AG04450 (cell line): ENCODE measurements around the gene PLXND1. TPM values are rescaled to one million over a fixed set of nuclear protein-coding genes. Genes with fewer than 3 reads are reported as not detected.

Experiments used
- CTCF ChIA-PET: fragments of 300-600, 350-600 bp; formaldehyde crosslinking; extraction: SDS; loops from one replicate; lab custom pipeline; 2022; ENCODE audit warnings: antibody characterized with exemption, inconsistent platforms; lab: Charles Lee
- POLR2A ChIA-PET: fragments of 350-600 bp; formaldehyde crosslinking; extraction: SDS; loops from one replicate; lab custom pipeline; 2021; ENCODE audit warnings: antibody characterized with exemption, inconsistent platforms; lab: Yijun Ruan, JAX
- DNase-seq: peaks from one replicate; pipeline ENCODE4 v3.0.0-alpha.2; 2011; ENCODE audit warnings: low read depth, low spot score
- H3K27ac ChIP-seq: one replicate; pipeline ENCODE4 v1.5.1; 2012; ENCODE audit warnings: low read depth, low read length, control low read depth
- H3K27me3 ChIP-seq: one replicate; pipeline ENCODE4 v1.6.0; 2012; ENCODE audit warnings: low read length; ENCODE audit not compliant: control insufficient read depth, insufficient read depth
- H3K4me3 ChIP-seq: 2 replicates; pipeline ENCODE4 v1.5.1; 2011; ENCODE audit warnings: mild to moderate bottlenecking, low read depth, low read length, control low read depth
- H3K9me3 ChIP-seq: 2 replicates; pipeline ENCODE4 v1.5.1; 2012; ENCODE audit warnings: low read length; ENCODE audit not compliant: control insufficient read depth, insufficient read depth
- CTCF ChIP-seq: IDR thresholded peaks from 2 replicates; pipeline ENCODE4 v1.5.1; 2011; ENCODE audit warnings: low read depth, low read length, control low read depth, inconsistent platforms
- polyA plus RNA-seq: library from polyadenylated mRNA; depleted of rRNA; stranded (reverse); fragments of >200 nt; gene quantifications from 2 replicates; pipeline ENCODE4 v1.2.3, GENCODE V29; 2011

PLXND1 gene
- polyA plus RNA-seq, 1 experiment, result 37.1 TPM

GRCh38 chr3:129584631-129585030, 21.8 kb downstream of the PLXND1 start:
- ChIA-PET CTCF (no interaction called here), POLR2A (no interaction called here)
- Histone ChIP-seq H3K27me3 (no peaks in the 10 kb centered on the region), H3K27ac (no peak overlapping the region), H3K9me3 (no peaks in the 10 kb centered on the region; the same call in 1 of the 2 replicates), H3K4me3 (no peak overlapping the region)
- no peak for DNase-seq
- no peak for TF ChIP-seq CTCF

GRCh38 chr3:129583289-129583688, 23.2 kb downstream of the PLXND1 start:
- ChIA-PET POLR2A (no interaction called here), CTCF (no interaction called here)
- DNase-seq, result no peak
- Histone ChIP-seq H3K27ac (no peak overlapping the region), H3K27me3 (no peaks in the 10 kb centered on the region), H3K9me3 (no peaks in the 10 kb centered on the region), H3K4me3 (no peak overlapping the region)
- no peak for TF ChIP-seq CTCF

- H3K27ac ChIP-seq, result no peak overlapping the region
- no peaks in the 10 kb centered on the region for H3K27me3 ChIP-seq
- POLR2A ChIA-PET, result no interaction called here
Measured at GRCh38 chr3:129582799-129583198, 23.7 kb downstream of the PLXND1 start.

GRCh38 chr3:129581623-129582022, 24.9 kb downstream of the PLXND1 start:
- no peak for DNase-seq
- CTCF ChIA-PET, result no interaction called here
- no peaks in the 10 kb centered on the region for H3K9me3 ChIP-seq
- H3K27ac ChIP-seq, result no peak overlapping the region
- TF ChIP-seq CTCF, result no peak
- H3K4me3 ChIP-seq, result no peak overlapping the region
- POLR2A ChIA-PET, result no interaction called here
- H3K27me3 ChIP-seq, result no peaks in the 10 kb centered on the region

More at GRCh38 chr3:129582799-129583198, 23.7 kb downstream of the PLXND1 start:
- Histone ChIP-seq H3K9me3 (no peaks in the 10 kb centered on the region), H3K4me3 (no peak overlapping the region)
- CTCF ChIA-PET, result no interaction called here
- TF ChIP-seq CTCF, result no peak
- DNase-seq, result no peak

- CTCF ChIA-PET, result no interaction called here
- no peak for TF ChIP-seq CTCF
- DNase-seq, result no peak
- Histone ChIP-seq H3K27me3 (no peaks in the 10 kb centered on the region), H3K9me3 (no peaks in the 10 kb centered on the region), H3K4me3 (no peak overlapping the region), H3K27ac (no peak overlapping the region)
- POLR2A ChIA-PET, result no interaction called here
Measured at GRCh38 chr3:129579991-129580390, 26.5 kb downstream of the PLXND1 start.
